HG02981 (cell line): Measurements from ENCODE around the gene ARX.

Experiments
- ATAC-seq: cut with Tn5 transposase; IDR thresholded peaks from one replicate; pipeline ENCODE4 v1.9.1; 2021; ENCODE audit warnings: mild to moderate bottlenecking, moderate library complexity; ENCODE audit not compliant: unreplicated experiment

The ARX gene

DNA sequence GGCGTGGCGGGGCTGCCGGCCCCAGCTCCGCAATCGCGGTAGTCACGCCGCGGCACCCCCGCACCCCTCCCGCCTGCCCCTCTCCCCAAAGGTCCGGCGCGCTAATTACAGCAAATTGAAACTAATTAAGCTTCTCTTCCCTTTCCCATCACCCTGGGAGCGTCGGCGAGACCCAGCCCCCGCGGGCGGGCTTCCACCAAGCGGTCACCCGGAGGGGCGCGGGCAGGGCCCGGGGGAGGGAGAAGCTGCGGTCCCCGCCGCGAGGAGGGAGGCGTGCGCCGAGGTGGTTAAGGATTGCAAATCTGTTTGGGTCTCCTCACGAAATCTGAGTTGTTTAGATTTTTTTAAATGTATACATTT is 13.1 kb downstream of the ARX start:
- ATAC-seq: no peak

- ATAC-seq: no peak
Observed at GRCh38 chrX:25001808-25002660, 13.7 kb downstream of the ARX start.

GRCh38 chrX:24999511-24999910 is 16.3 kb downstream of the ARX start:
- no peak for ATAC-seq

DNA sequence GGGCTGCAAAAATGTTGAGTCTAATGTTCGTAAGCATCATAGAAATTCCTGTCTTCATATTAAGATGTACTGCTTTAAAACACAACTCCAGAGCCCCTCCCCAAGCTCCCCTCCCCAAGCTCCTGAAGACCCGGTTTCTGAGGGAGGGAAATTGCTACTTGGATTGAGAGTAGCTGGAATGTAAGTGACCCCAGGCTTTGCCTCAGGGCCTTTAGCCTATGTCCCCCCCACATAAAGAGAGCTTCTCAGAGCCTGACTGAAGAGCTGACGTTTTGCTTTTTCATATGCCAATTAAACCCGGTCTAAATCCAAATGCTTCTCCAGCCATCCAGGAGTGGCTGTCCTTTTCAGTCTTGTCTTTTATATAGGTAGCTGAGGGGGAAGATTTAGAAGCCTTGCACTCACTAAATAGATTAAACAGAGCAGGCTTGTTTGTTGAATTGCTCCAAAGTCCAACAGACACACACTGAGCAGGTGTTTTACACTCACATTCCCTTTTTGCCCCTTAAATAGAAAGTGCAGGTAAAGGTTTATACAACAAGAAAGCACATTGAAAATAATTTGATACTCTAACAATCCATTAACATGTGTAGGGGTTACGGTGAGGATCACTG is 19.6 kb downstream of the ARX start:
- no peak for ATAC-seq

GRCh38 chrX:24993879-24994278 is 21.9 kb downstream of the ARX start:
- ATAC-seq: no peak

GRCh38 chrX:24990535-24990934 is 25.2 kb downstream of the ARX start:
- ATAC-seq: no peak

DNA sequence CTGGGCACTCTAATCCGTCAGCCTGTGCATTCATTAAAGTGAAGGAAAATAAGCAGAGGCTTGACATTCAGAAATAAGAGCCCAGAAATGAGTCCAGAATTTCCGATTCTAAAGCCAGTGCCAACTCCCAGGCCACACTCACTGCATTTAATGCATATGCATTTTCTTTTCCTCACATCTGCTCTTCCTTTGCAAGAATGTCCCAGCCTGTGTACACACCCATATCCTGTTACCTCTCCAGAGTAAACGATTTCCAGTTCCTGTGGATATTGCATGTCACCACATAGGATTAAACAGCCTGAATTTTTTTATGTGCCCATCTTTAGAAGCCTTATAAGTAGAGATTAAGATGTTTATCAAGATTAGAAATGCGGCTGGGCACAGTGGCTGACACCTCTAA is 27.5 kb downstream of the ARX start:
- ATAC-seq: no peak

GRCh38 chrX:24987731-24988130 is 28.0 kb downstream of the ARX start:
- ATAC-seq: no peak

DNA sequence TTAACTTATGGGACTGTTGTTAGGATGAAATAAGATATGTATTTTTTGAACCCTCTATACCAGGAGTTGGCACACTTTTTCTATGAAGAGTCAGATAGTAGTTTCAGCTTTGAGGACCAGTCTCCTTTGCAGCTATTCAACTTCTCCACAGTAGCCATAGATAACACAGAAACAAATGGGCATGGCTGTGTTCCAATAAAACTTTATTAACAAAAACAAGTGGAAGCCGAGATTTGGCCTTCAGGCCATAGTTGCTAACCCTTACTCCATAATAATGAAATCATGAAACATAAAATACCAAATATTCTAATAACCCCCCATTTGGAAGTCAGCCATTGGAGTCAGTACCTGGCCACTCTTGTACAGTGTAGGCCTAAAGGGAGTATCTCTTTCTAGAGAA is 30.6 kb downstream of the ARX start:
- no peak for ATAC-seq

- no peak for ATAC-seq
Observed at GRCh38 chrX:24983931-24984330, 31.8 kb downstream of the ARX start.

DNA sequence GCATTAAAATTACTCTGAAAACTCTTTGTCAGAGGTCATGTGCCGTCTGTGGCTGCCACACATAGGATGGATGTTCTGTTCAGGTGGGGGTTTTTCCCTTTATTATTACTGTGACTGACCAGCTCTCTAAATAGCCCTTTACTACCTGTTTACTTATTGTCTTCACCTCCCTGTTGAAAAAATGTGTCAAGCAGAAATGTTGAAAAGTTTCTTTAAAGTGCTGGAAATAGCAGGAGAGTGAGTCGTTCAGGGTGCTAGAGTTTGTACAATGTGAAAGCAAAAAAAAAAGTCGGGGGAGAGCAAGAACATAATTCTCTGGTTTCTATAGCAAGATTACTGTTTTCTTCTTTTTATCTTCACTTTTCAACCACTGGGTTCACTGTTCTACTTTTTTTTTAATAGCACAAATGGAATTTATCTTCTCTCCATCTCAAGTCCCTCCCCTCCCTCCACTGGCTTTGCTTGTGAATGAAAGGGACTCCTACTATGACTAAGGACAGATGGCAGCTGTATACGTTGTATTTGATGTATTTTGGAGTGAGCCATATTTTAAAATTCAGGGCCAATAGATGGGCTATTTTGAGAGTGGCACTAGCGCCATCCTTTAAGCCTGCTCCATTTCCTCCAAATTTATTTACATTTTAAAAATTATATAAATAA is 33.3 kb downstream of the ARX start:
- no peak for ATAC-seq

DNA sequence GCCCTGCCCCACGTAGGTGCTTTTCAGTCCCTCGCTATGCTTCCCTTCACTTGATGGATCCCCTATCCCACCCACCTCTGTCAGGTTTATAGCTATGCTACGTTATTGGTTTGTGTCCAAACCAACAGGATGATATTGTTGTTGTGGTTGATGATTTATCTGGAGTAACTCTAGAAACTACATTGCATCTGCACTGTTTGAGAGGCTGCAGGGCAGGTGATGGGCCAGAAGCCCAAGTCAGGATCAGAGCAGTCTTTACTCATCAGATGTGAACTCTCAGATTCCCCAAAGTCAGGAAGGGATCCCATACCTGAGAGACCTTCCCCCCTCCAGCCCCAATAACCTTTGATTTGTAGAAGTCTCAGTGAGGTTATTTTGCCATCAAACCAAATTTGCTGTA is 34.7 kb downstream of the ARX start:
- no peak for ATAC-seq

GRCh38 chrX:24979081-24979480 is 36.7 kb downstream of the ARX start:
- no peak for ATAC-seq

DNA sequence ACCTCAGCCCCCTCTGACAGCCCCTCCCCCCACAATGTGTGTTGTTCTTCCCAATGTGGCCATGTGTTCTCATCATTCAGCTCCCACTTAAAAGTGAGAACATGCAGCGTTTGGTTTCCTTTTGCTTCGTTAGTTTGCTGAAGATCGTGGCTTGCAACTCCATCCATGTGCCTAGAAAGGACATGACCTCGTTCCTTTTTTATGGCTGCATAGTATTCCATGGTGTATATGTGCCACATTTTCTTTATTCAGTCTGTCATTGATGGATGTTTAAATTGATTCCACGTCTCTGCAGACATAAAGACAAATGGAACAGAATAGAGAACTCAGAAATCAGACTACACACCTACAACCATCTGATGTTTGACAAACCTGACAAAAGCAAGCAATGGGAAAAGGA is 46.0 kb downstream of the ARX start:
- no peak for ATAC-seq

DNA sequence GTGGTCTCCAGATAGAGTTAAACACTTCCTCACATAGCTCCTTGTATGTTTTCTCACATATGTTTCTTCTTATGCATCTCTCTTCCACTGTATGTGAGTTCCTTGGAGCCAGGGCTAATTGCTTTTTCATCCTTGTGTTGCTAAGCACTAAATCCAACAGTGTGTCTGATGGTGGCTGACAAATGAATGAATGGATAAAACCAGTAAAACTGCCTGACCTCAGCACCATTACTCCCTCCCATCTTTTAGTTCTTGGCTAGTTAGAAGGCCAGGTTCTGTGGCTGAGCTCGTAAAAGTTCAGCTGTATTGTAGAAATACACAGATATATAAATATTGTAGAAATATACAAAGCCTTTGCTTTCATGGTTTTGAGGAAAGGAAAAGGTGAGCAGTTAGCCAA is 50.4 kb downstream of the ARX start:
- no peak for ATAC-seq

DNA sequence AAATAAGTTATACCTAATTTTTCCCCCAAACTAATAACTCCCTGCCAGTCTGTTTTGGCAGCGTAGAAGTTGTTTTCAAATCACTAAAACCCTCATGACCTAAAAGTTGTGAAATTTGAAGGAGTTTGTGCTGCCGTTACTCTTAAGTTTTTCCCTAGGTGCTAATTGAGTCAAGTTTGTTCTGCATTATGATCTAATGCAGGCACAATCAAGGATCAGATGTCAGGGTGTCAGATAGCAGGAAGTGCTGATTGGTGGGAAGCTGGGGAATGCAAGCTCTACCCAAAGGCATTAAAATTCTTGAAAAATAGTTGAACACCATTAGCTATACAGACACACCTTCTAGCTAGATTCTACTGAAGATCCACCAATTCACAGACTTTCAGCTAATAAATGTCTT is 51.9 kb downstream of the ARX start:
- no peak for ATAC-seq

DNA sequence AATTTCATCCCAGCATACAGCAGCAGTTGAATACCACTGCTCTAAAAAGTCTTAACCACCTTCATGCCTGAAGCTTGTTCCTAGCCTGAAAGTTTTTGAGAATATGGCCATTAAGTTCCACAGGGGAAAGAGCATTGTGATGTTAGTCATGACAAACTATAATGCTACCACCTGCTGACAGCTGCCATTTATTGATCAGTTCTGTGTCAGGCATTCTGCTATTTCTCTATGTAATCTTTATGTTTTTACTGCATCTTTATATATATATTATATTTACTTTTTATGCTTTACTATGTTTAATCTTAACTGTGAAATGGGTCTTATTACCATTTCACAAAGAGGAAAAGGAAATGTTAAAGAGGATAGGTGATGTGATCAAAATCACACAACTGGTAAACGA is 54.0 kb downstream of the ARX start:
- no peak for ATAC-seq

GRCh38 chrX:24956828-24957227 is 58.9 kb downstream of the ARX start:
- ATAC-seq: no peak

GRCh38 chrX:24955372-24955930 is 60.3 kb downstream of the ARX start:
- ATAC-seq: no peak

GRCh38 chrX:24954732-24955131 is 61.0 kb downstream of the ARX start:
- ATAC-seq: no peak
